ENCODE data around the gene OR13C2.
"Not testable (repeated sequence)": the region's sequence is repeated elsewhere in the genome, so short reads cannot be mapped to it uniquely, and the experiment has no call there.

The OR13C2 gene

GRCh38 chr9:104605527-104605926 lies at the start of gene OR13C2:
TSS of gene OR13C2 (minus strand) at chr9:104605627. CDS start at chr9:104605627, 0 bp downstream.
- DNase-seq, result not testable (repeated sequence)

GRCh38 chr9:104635456-104635855 lies 30.0 kb upstream of the OR13C2 start:
- no peak for DNase-seq

GRCh38 chr9:104633976-104634520 lies 28.6 kb upstream of the OR13C2 start:
- DNase-seq, result no peak

- DNase-seq, result not testable (repeated sequence)
Observed at GRCh38 chr9:104625964-104626363, 20.5 kb upstream of the OR13C2 start.

- no peak for DNase-seq
Observed at GRCh38 chr9:104618104-104618503, 12.7 kb upstream of the OR13C2 start, which contains the start of gene OR13C9. TSS of gene OR13C9 (minus strand) at chr9:104618204. CDS start at chr9:104618204, 0 bp downstream.

GRCh38 chr9:104617418-104617817 lies 12.0 kb upstream of the OR13C2 start:
- no peak for DNase-seq

GRCh38 chr9:104611213-104611612 lies 5.8 kb upstream of the OR13C2 start:
- no peak for DNase-seq

- DNase-seq, result no peak
Observed at GRCh38 chr9:104608336-104608735, 2.9 kb upstream of the OR13C2 start.

GRCh38 chr9:104606152-104606551 lies 725 bp upstream of the OR13C2 start:
- DNase-seq, result no peak

- DNase-seq, result no peak
Observed at GRCh38 chr9:104604801-104605200, 626 bp downstream of the OR13C2 start.

- not testable (repeated sequence) for DNase-seq
Observed at GRCh38 chr9:104599313-104599712, 6.1 kb downstream of the OR13C2 start, which contains the start of gene OR13C5. TSS of gene OR13C5 (minus strand) at chr9:104599413. CDS start at chr9:104599413, 0 bp downstream.

GRCh38 chr9:104598749-104599148 lies 6.7 kb downstream of the OR13C2 start:
- not testable (repeated sequence) for DNase-seq

GRCh38 chr9:104589626-104590025 lies 15.8 kb downstream of the OR13C2 start:
- no peak for DNase-seq

- no peak for DNase-seq
Observed at GRCh38 chr9:104586496-104587180, 18.8 kb downstream of the OR13C2 start.

- no peak for DNase-seq
Observed at GRCh38 chr9:104580562-104580961, 24.9 kb downstream of the OR13C2 start.

- no peak for DNase-seq
Observed at GRCh38 chr9:104577263-104577662, 28.2 kb downstream of the OR13C2 start.

GRCh38 chr9:104575456-104575855 lies 30.0 kb downstream of the OR13C2 start:
- no peak for DNase-seq

GRCh38 chr9:104572612-104573011 lies 32.8 kb downstream of the OR13C2 start:
- no peak for DNase-seq

- DNase-seq, result no peak
Observed at GRCh38 chr9:104568868-104569267, 36.6 kb downstream of the OR13C2 start, which contains the start of gene OR13C8. TSS of gene OR13C8 (plus strand) at chr9:104569168. CDS start at chr9:104569168, 0 bp downstream.

GRCh38 chr9:104564358-104564757 lies 41.1 kb downstream of the OR13C2 start:
- DNase-seq, result no peak

- no peak for DNase-seq
Observed at GRCh38 chr9:104556830-104557634, 48.4 kb downstream of the OR13C2 start.

GRCh38 chr9:104555521-104555920 lies 49.9 kb downstream of the OR13C2 start:
- DNase-seq, result no peak
